Thyroid gland (tissue), 4 donors: ENCODE measurements around the gene CAMTA1. TPM values are rescaled to one million over a fixed set of nuclear protein-coding genes. Genes with fewer than 3 reads are reported as not detected.
A peak's percentile ranks its signal among the peaks of the same experiment; 100 is the strongest.

Experiments used
- DNase-seq, 2 donors: peaks; one replicate each; pipeline ENCODE4 v3.0.0-alpha.2; 2019
- H3K27ac ChIP-seq, 3 donors: fragments of 200-600 bp; sonication (generic); 1 replicate in 2 of 3; 2 replicates in 1 of 3; pipeline ENCODE4 v1.5.1; 2016 to 2019; ENCODE audit warnings: mild to moderate bottlenecking in 1 of 3, moderate library complexity in 1 of 3
- H3K27me3 ChIP-seq: fragments of 200-600 bp; sonication (generic); one replicate; pipeline ENCODE4 v1.5.1; 2019
- H3K36me3 ChIP-seq, 2 donors: fragments of 200-600 bp; sonication (generic); one replicate each; pipeline ENCODE4 v1.5.1; 2016 to 2019
- H3K4me1 ChIP-seq, 2 donors: fragments of 200-600 bp; sonication (generic); one replicate each; pipeline ENCODE4 v1.5.1; 2017 to 2019
- H3K4me3 ChIP-seq, 3 donors: fragments of 200-600 bp; sonication (generic); replicated peaks in 1 of 3; 1 replicate in 2 of 3; 2 replicates in 1 of 3; pipeline ENCODE4 v1.5.1; 2016; ENCODE audit warnings: mild to moderate bottlenecking in 1 of 3
- H3K9me3 ChIP-seq: fragments of 200-600 bp; sonication (generic); one replicate; pipeline ENCODE4 v1.5.1; 2017
- CTCF ChIP-seq, 6 experiments: fragments of 200-600 bp in 3 of 6; fragments of 450-650 bp in 3 of 6; sonication (generic) in 3 of 6; IDR thresholded peaks; one replicate each; pipeline ENCODE4 v1.5.1; 2016 to 2019; ENCODE audit warnings: antibody characterized with exemption in 6 of 6, mild to moderate bottlenecking in 2 of 6, inconsistent platforms in 1 of 6, moderate library complexity in 1 of 6
- POLR2A ChIP-seq, 2 donors: fragments of 450-650 bp; IDR thresholded peaks; one replicate each; pipeline ENCODE4 v1.6.1; 2017; ENCODE audit warnings: antibody characterized with exemption in 2 of 2, mild to moderate bottlenecking in 2 of 2, moderate library complexity in 1 of 2
- WGBS, 2 donors: methylation state at CpG; one replicate each; pipeline ENCODE4 v1.1.5; 2017; 5-methylcytosine and 5-hydroxymethylcytosine counted together
- intact Hi-C: fragments of 100-400 bp; cut with DNase I; formaldehyde crosslinking; loops from one replicate; pipeline ENCODE4 v1.15.1; 2023
- total RNA-seq, 4 donors: library from RNA; depleted of rRNA; stranded (reverse); fragments of >200 nt; gene quantifications; one replicate each; pipeline ENCODE4 v1.2.3, GENCODE V29; 2016

CAMTA1 gene
- total RNA-seq, 4 donors from 2014 or later = 63.9 to 124 (median 101) TPM

GRCh38 chr1:7289694-7290093, 504.4 kb downstream of the CAMTA1 start:
- Histone ChIP-seq H3K4me3 (no peak overlapping the region), H3K4me1 (no peaks in the 10 kb centered on the region), H3K36me3 (no peaks in the 10 kb centered on the region), H3K9me3 (no peaks in the 10 kb centered on the region), H3K27ac (no peak overlapping the region), H3K27me3 (no peaks in the 10 kb centered on the region)
- TF ChIP-seq CTCF (IDR thresholded peaks at IDR 0.05) (no peak), POLR2A (IDR thresholded peaks at IDR 0.05) (no peak)
- DNase-seq = no peak
- WGBS, 2 donors = 93 to 97% methylated on average over 2 of the region's 2 CpGs
- intact Hi-C loops = no loop called here

- Histone ChIP-seq H3K36me3 (no peaks in the 10 kb centered on the region), H3K4me3 (no peak overlapping the region), H3K27me3 (no peaks in the 10 kb centered on the region), H3K27ac (no peak overlapping the region), H3K9me3 (no peaks in the 10 kb centered on the region), H3K4me1 (no peaks in the 10 kb centered on the region)
- TF ChIP-seq CTCF (IDR thresholded peaks at IDR 0.05) (no peak), POLR2A (IDR thresholded peaks at IDR 0.05) (no peak)
- intact Hi-C loops = no loop called here
- WGBS, 2 donors = 69 to 76% methylated on average over 11 to 14 of the region's 14 CpGs
- DNase-seq = peak; percentile 12 to 31
Measured at GRCh38 chr1:7290971-7291970, 506.0 kb downstream of the CAMTA1 start.

GRCh38 chr1:7292036-7292681, 506.9 kb downstream of the CAMTA1 start:
- H3K9me3 ChIP-seq = no peaks in the 10 kb centered on the region
- 71 to 81% methylated on average over 10 of the region's 10 CpGs for WGBS, 2 donors
- intact Hi-C loops = no loop called here
- no peak overlapping the region for H3K4me3 ChIP-seq
- DNase-seq = no peak
- H3K27ac ChIP-seq = no peak overlapping the region
- no peak for TF ChIP-seq CTCF (IDR thresholded peaks at IDR 0.05)
- TF ChIP-seq POLR2A (IDR thresholded peaks at IDR 0.05) = no peak
- H3K4me1 ChIP-seq = no peaks in the 10 kb centered on the region
- H3K36me3 ChIP-seq = no peaks in the 10 kb centered on the region
- H3K27me3 ChIP-seq = no peaks in the 10 kb centered on the region

- no peak for TF ChIP-seq CTCF (IDR thresholded peaks at IDR 0.05)
- TF ChIP-seq POLR2A (IDR thresholded peaks at IDR 0.05) = no peak
- DNase-seq = no peak
- Histone ChIP-seq H3K36me3 (no peaks in the 10 kb centered on the region), H3K9me3 (no peaks in the 10 kb centered on the region), H3K4me3 (no peak overlapping the region), H3K4me1 (no peaks in the 10 kb centered on the region), H3K27me3 (no peaks in the 10 kb centered on the region), H3K27ac (no peak overlapping the region)
- intact Hi-C loops = no loop called here
- WGBS, 2 donors = 80 to 87% methylated on average over 14 of the region's 17 CpGs
Measured at GRCh38 chr1:7292714-7293419, 507.6 kb downstream of the CAMTA1 start.
